K562 (cell line): ENCODE data around the gene TMEM143. TPM values are rescaled to one million over a fixed set of nuclear protein-coding genes. Genes with fewer than 3 reads are reported as not detected.

ENCODE experiments used
- DACH1 ChIP-seq: fragments of 450-650 bp; IDR thresholded peaks from 2 replicates; pipeline ENCODE4 v1.6.1; 2018; ENCODE audit not compliant: partially characterized antibody
- EGR1 ChIP-seq: fragments of 450-650 bp; conservative IDR thresholded peaks from 2 replicates; pipeline ENCODE4 v1.6.1; 2017; ENCODE audit warnings: mild to moderate bottlenecking
- ETS2 ChIP-seq: IDR thresholded peaks from 2 replicates; pipeline ENCODE4 v1.6.1; 2016; ENCODE audit warnings: borderline replicate concordance, missing genetic modification characterization, mild to moderate bottlenecking, moderate library complexity, missing compliant biosample characterization; ENCODE audit not compliant: poor library complexity, severe bottlenecking
- GTF2A2 ChIP-seq: IDR thresholded peaks from 2 replicates; pipeline ENCODE4 v1.6.1; 2016; ENCODE audit warnings: mild to moderate bottlenecking, missing genetic modification characterization, missing compliant biosample characterization
- HDGF ChIP-seq: fragments of 450-650 bp; IDR thresholded peaks from 2 replicates; pipeline ENCODE4 v1.6.1; 2016
- HEY1 ChIP-seq: fragments of 250-450 bp; sonication (Bioruptor Pico); IDR thresholded peaks from 2 replicates; pipeline ENCODE4 v1.5.0; 2020; ENCODE audit warnings: mild to moderate bottlenecking, moderate library complexity, borderline replicate concordance
- JUND ChIP-seq, 2 experiments: IDR thresholded peaks; 2 replicates in 1 of 2; 3 replicates in 1 of 2; pipeline ENCODE4 v1.6.1; 2011; ENCODE audit warnings: borderline replicate concordance in 2 of 2, low read depth in 2 of 2, low read length in 2 of 2, improper control_type of control experiment in 1 of 2, missing biosample characterization in 1 of 2, missing genetic modification characterization in 1 of 2, missing genetic modification reagents in 1 of 2
- MBD2 ChIP-seq: sonication (generic); IDR thresholded peaks from 2 replicates; pipeline ENCODE4 v1.6.1; 2016; ENCODE audit warnings: low read depth, borderline replicate concordance
- NR2C2 ChIP-seq, 2 experiments: fragments of 200-800 bp in 1 of 2; sonication (Bioruptor generic) in 1 of 2; sonication (generic) in 1 of 2; formaldehyde crosslinking in 1 of 2; IDR thresholded peaks; 2 replicates each; pipeline versions ENCODE4 v1.6.1 to v1.8.0; 2016 to 2022; ENCODE audit warnings: mild to moderate bottlenecking in 1 of 2, missing compliant biosample characterization in 1 of 2, missing genetic modification characterization in 1 of 2, missing genetic modification reagents in 1 of 2
- PHF8 ChIP-seq: fragments of 200-600 bp; sonication (generic); IDR thresholded peaks from 2 replicates; pipeline ENCODE4 v1.6.1; 2012; ENCODE audit warnings: mixed run types, mild to moderate bottlenecking, inconsistent platforms, low read length, moderate library complexity, borderline replicate concordance
- PTTG1 ChIP-seq: fragments of 450-650 bp; IDR thresholded peaks from 2 replicates; pipeline ENCODE4 v1.6.1; 2016; ENCODE audit warnings: low read depth, mild to moderate bottlenecking, missing genetic modification characterization, missing compliant biosample characterization
- PYGO2 ChIP-seq: fragments of 450-650 bp; IDR thresholded peaks from 2 replicates; pipeline ENCODE4 v1.6.1; 2016; ENCODE audit warnings: mild to moderate bottlenecking, missing genetic modification characterization, moderate library complexity, missing compliant biosample characterization
- RBM15 ChIP-seq: fragments of 200-400 bp; formaldehyde crosslinking; IDR thresholded peaks from 2 replicates; pipeline ENCODE4 v1.6.1; 2018; ENCODE audit warnings: mild to moderate bottlenecking, low read length, moderate library complexity; ENCODE audit not compliant: insufficient read depth
- SLC30A9 ChIP-seq: fragments of 250-450 bp; sonication (Bioruptor Pico); IDR thresholded peaks from 2 replicates; pipeline ENCODE4 v1.8.0; 2022; ENCODE audit warnings: mild to moderate bottlenecking, moderate library complexity
- SMARCC2 ChIP-seq: fragments of 450-650 bp; IDR thresholded peaks from 2 replicates; pipeline ENCODE4 v1.6.1; 2017; ENCODE audit warnings: antibody characterized with exemption, moderate library complexity, mild to moderate bottlenecking, low read depth
- ZNF41 ChIP-seq: fragments of 250-450 bp; sonication (Bioruptor Pico); conservative IDR thresholded peaks from 2 replicates; pipeline ENCODE4 v1.4.0; 2020; ENCODE audit warnings: mild to moderate bottlenecking
- ZNF764 ChIP-seq: fragments of 250-450 bp; sonication (Bioruptor Pico); IDR thresholded peaks from 2 replicates; pipeline ENCODE4 v1.4.0; 2020; ENCODE audit warnings: low read depth, mild to moderate bottlenecking, moderate library complexity
- polyA plus RNA-seq, 8 experiments: library from polyadenylated mRNA; depleted of rRNA in 4 of 8; stranded (reverse) in 5 of 8; unstranded in 3 of 8; fragments of >200 nt; fragmentation: Nextera tagmentation in 2 of 8; fragmentation: Illumina TruSeq in 1 of 8; extraction: Ambion mirVana in 2 of 8; extraction: Trizol in 1 of 8; gene quantifications; 2 replicates each; pipeline versions ENCODE4 v1.2.1 to v1.2.3, GENCODE V29; 2011 to 2014; ENCODE audit warnings: inconsistent platforms in 1 of 8, missing spikeins in 1 of 8
- total RNA-seq, 7 experiments: library from RNA; depleted of rRNA in 6 of 7; stranded (reverse); fragments of >200 nt in 6 of 7; fragmentation: Illumina TruSeq in 2 of 7; extraction: Trizol in 2 of 7; gene quantifications; 2 replicates each; pipeline versions ENCODE4 v1.2.1 to v1.2.3, GENCODE V29; 2011 to 2021; ENCODE audit warnings: low replicate concordance in 1 of 7
- TF ChIP-seq, protein P1 (sequence below): fragments of 450-650 bp; IDR thresholded peaks from 2 replicates; pipeline ENCODE4 v1.6.1; 2016
- TF ChIP-seq, protein P2 (sequence below): fragments of 450-650 bp; formaldehyde crosslinking; IDR thresholded peaks from 2 replicates; pipeline ENCODE4 v1.4.0; 2020; ENCODE audit warnings: mild to moderate bottlenecking, moderate library complexity
- TF ChIP-seq, protein P3 (sequence below): fragments of 250-450 bp; sonication (Bioruptor Pico); IDR thresholded peaks from 2 replicates; pipeline ENCODE4 v1.8.0; 2022; ENCODE audit warnings: inconsistent platforms, mild to moderate bottlenecking, moderate library complexity, borderline replicate concordance
- TF ChIP-seq, protein P4 (sequence below): fragments of 250-450 bp; sonication (Bioruptor Pico); IDR thresholded peaks from 2 replicates; pipeline ENCODE4 v1.8.0; 2021; ENCODE audit warnings: borderline replicate concordance, mild to moderate bottlenecking, moderate library complexity; ENCODE audit not compliant: poor library complexity, severe bottlenecking

The TMEM143 gene
- total and polyA plus RNA-seq, 9 of the 15 experiments (the other 6 are each of a cell fraction or from before 2014, with no cell fraction given): 0.66 to 8.8 (median 4.3) TPM

DNA sequence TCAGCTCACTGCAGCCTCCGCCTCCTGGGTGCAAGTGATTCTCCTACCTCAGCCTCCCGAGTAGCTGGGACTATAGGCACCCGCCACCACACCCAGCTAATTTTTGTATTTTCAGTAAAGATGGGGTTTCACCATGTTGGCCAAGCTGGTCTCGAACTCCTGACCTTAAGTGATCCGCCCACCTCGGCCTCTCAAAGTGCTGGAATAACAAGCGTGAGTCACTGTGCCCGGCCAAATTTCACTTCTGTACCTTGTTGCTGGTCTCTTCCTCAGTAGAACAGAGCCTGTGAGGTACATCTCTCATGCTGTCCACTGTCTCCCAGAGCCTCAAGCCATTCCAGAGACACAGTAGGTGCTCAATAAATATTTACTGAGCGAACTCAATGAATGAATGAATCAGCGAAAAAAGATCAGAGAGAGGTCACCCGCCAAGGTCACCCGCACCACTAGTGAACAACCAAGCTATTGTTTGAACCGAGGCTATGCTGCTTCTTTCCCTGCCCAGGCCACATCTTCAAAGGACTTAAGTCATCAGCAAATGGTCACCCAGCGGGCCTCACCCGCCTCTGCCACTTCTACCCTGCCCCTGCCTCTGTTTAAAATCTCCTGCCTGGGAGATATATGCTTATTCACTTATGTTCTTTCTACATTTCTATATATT, 9.3 kb downstream of the TMEM143 start (continued):
- TF ChIP-seq SMARCC2 (no peak), MBD2 (no peak), HDGF (no peak), ZNF41 (CRISPR knock-in tag) (no peak), PTTG1 (tag) (no peak), HEY1 (CRISPR knock-in tag) (no peak), NR2C2 (CRISPR knock-in tag; IDR thresholded peaks at IDR 0.05) (no peak), NR2C2 (tag; IDR thresholded peaks at IDR 0.05) (peak; percentile 68), ZNF764 (CRISPR knock-in tag) (no peak), PYGO2 (tag) (no peak), EGR1 (peak; percentile 68), DACH1 (no peak), GTF2A2 (tag) (no peak), ETS2 (tag) (no peak), RBM15 (no peak), PHF8 (no peak), JUND (IDR thresholded peaks at IDR 0.05; ENCODE audit: borderline replicate concordance, low read depth, low read length) (no peak), JUND (tag; IDR thresholded peaks at IDR 0.05; ENCODE audit: borderline replicate concordance, low read depth, low read length) (no peak), SLC30A9 (CRISPR knock-in tag) (no peak)
- TF ChIP-seq, protein P1, sequence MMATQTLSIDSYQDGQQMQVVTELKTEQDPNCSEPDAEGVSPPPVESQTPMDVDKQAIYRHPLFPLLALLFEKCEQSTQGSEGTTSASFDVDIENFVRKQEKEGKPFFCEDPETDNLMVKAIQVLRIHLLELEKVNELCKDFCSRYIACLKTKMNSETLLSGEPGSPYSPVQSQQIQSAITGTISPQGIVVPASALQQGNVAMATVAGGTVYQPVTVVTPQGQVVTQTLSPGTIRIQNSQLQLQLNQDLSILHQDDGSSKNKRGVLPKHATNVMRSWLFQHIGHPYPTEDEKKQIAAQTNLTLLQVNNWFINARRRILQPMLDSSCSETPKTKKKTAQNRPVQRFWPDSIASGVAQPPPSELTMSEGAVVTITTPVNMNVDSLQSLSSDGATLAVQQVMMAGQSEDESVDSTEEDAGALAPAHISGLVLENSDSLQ: no peak
- TF ChIP-seq, protein P2, sequence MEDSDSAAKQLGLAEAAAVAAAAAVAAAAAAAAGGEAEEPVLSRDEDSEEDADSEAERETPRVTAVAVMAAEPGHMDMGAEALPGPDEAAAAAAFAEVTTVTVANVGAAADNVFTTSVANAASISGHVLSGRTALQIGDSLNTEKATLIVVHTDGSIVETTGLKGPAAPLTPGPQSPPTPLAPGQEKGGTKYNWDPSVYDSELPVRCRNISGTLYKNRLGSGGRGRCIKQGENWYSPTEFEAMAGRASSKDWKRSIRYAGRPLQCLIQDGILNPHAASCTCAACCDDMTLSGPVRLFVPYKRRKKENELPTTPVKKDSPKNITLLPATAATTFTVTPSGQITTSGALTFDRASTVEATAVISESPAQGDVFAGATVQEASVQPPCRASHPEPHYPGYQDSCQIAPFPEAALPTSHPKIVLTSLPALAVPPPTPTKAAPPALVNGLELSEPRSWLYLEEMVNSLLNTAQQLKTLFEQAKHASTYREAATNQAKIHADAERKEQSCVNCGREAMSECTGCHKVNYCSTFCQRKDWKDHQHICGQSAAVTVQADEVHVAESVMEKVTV (CRISPR knock-in tag): no peak
- TF ChIP-seq, protein P3, sequence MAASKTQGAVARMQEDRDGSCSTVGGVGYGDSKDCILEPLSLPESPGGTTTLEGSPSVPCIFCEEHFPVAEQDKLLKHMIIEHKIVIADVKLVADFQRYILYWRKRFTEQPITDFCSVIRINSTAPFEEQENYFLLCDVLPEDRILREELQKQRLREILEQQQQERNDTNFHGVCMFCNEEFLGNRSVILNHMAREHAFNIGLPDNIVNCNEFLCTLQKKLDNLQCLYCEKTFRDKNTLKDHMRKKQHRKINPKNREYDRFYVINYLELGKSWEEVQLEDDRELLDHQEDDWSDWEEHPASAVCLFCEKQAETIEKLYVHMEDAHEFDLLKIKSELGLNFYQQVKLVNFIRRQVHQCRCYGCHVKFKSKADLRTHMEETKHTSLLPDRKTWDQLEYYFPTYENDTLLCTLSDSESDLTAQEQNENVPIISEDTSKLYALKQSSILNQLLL (CRISPR knock-in tag): no peak
- TF ChIP-seq, protein P4, sequence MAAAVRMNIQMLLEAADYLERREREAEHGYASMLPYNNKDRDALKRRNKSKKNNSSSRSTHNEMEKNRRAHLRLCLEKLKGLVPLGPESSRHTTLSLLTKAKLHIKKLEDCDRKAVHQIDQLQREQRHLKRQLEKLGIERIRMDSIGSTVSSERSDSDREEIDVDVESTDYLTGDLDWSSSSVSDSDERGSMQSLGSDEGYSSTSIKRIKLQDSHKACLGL (CRISPR knock-in tag): no peak
